Retinal pigment epithelial cell (primary cell): ENCODE measurements around the gene PER2.

Experiments used
- DNase-seq: peaks from one replicate; pipeline ENCODE4 v3.0.0-alpha.2; 2010; ENCODE audit warnings: low read depth
- H3K4me3 ChIP-seq: 2 replicates; pipeline ENCODE4 v1.5.1; 2011; ENCODE audit warnings: mild to moderate bottlenecking, low read length, control low read depth, moderate library complexity
- TF ChIP-seq, protein P1 (sequence below): conservative IDR thresholded peaks from 2 replicates; pipeline ENCODE4 v1.5.1; 2011; ENCODE audit warnings: low read depth, low read length, control low read depth, inconsistent platforms

The PER2 gene

DNA sequence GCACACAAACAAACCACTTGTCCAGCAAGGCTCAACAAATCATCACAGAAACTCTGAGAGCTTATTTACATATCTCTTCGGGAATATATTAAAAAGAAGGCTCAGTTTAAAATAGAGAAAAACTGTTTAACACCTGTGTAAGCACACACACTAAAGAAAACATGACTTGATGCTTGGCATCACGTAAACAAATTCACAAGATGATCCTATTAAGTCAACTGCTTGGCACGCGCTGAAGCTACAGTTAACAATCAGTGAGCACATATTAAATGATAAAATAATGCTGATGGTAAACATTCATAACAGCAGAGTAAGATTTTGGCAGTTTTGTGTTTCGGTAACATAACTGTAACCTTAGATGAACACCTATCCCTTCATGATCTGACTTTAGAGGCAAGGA is 44.3 kb downstream of the PER2 start:
- H3K4me3 ChIP-seq: no peak overlapping the region
- DNase-seq: no peak
- TF ChIP-seq, protein P1, sequence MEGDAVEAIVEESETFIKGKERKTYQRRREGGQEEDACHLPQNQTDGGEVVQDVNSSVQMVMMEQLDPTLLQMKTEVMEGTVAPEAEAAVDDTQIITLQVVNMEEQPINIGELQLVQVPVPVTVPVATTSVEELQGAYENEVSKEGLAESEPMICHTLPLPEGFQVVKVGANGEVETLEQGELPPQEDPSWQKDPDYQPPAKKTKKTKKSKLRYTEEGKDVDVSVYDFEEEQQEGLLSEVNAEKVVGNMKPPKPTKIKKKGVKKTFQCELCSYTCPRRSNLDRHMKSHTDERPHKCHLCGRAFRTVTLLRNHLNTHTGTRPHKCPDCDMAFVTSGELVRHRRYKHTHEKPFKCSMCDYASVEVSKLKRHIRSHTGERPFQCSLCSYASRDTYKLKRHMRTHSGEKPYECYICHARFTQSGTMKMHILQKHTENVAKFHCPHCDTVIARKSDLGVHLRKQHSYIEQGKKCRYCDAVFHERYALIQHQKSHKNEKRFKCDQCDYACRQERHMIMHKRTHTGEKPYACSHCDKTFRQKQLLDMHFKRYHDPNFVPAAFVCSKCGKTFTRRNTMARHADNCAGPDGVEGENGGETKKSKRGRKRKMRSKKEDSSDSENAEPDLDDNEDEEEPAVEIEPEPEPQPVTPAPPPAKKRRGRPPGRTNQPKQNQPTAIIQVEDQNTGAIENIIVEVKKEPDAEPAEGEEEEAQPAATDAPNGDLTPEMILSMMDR: no peak

DNA sequence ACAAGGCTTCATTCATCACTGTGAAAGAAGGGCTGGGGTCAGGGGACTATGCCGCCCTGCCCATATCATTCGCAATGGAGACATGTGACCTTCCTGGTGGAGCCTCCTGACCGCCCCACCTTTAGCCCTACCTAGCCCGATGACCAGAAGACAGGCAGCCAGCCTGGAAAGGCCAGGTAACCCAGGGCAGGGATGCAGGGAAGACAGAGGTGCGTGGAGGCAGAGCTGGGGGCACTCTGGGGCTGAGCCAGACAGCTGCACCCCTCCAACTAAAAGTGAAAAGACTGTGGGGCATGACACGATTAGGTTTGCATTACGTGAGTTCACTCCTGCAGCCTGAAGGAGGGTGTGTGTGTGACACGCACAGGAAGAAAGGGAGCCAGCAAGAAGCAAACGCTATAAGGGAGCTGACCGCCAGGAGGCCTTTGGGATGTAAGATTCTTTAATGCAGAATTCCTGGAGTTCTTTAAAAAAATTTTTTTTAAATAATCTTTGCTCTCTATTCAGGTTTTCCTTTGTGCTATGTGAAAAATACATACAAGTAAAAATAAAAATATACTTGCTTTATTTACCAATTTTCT is 44.8 kb downstream of the PER2 start:
- H3K4me3 ChIP-seq: no peak overlapping the region
- no peak for DNase-seq

DNA sequence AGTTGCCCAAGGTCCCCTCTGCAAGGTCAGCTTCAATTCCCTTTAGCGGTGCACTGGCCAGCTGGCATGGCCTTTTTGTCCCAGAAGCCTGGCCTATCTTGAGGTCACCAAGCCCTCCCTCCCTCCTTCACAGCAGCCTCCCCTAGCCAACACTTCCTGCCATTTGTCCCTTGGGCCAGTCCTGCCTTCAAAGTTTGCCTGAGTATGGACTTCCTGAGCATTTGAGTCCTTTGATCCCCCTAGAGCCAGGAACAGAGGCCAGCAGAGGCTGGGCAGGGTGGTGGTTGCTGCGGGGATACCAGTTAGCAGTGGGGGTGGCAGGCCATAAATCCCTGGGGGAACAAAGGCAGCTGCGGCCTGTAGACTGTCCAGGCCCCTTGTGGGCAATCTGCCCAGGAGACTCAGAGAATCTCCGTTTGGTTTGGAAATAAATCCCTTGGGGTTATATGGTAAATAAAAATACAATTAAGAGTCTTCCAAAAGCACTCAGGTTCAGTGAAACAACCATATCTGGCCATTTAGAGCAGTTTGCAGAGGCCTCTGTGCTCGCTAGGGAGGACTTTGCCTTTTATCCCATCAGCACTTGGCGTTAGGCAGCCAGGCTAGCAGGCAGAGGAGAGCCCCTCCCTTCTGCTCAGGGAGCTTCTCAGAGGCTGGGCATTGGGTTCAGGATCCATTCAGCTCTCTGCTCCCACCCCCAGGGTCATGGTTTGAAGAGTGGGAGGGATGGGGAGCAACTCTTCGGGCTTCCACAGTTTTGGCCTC is 45.5 kb downstream of the PER2 start:
- no peak for DNase-seq
- no peak overlapping the region for H3K4me3 ChIP-seq
- TF ChIP-seq, protein P1: no peak

More for the DNA sequence above, 44.8 kb downstream of the PER2 start:
- TF ChIP-seq, protein P1: peak; percentile 18

DNA sequence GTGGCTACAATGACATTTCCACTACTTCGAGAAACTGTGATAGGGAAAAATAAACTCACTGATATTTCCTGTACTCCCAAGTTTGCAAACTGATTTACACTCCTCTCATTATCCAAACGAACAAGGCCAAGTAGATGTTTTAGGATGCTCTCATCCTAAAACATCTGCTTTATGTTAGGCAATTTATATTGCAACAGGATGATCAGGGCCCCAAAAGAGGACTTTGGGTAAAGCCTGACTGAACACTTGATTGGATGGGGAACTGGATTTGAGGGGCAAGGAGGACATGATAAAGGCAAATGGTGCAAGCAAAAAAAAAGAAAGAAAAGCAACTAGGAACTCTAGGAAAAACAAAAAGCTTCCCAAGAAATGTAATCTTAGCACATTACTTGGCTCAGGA is 46.4 kb downstream of the PER2 start:
- no peak overlapping the region for H3K4me3 ChIP-seq
- DNase-seq: no peak
- TF ChIP-seq, protein P1: no peak

DNA sequence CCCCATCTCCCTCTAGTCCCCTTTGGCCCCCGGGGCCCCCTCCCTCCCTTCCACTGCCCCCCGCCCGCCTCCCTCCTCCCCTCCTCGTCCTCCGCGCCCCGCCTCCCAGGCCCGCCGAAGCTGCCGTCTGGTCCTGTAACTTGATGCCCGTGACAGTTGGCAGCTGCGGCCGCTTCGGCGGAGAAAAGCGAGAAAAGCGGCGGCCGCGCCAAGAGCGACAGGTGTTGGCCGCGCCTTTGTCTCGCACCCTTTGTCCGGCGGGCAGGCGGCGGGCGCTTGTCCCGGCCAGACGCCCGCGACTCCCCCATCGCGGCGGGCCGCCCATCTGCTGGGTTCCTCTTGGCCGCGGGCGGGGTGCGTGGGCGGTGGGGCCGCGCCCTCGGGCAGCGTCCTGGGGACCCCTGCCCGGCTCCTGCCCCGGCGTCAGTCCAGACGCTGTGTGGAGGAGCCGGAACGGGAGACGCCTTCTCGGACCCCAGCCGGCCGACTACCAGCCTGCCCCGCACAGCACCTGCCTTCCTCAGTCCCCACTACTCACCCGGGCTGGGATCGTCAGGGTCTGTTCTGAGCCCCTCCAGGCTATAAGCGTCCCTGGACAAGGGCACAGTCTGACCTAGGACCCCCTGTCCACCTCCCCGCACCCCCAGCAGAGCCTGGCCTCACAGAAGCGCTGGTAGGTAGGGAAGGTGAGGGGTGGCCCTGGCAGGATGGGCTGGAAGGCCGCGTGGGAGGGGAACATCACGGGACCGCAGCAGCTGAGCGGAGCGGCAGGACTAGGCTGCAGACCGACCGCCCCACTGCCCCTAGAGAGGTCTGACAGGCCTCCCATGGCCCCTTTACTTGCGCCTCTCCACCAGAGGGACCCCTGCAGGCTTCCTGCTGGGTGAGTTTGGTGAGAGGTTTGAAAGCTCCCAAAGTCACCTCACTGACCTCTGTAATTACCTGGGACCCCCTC is 47.4 kb downstream of the PER2 start:
- H3K4me3 ChIP-seq: no peak overlapping the region
- TF ChIP-seq, protein P1: peak; percentile 18
- no peak for DNase-seq

DNA sequence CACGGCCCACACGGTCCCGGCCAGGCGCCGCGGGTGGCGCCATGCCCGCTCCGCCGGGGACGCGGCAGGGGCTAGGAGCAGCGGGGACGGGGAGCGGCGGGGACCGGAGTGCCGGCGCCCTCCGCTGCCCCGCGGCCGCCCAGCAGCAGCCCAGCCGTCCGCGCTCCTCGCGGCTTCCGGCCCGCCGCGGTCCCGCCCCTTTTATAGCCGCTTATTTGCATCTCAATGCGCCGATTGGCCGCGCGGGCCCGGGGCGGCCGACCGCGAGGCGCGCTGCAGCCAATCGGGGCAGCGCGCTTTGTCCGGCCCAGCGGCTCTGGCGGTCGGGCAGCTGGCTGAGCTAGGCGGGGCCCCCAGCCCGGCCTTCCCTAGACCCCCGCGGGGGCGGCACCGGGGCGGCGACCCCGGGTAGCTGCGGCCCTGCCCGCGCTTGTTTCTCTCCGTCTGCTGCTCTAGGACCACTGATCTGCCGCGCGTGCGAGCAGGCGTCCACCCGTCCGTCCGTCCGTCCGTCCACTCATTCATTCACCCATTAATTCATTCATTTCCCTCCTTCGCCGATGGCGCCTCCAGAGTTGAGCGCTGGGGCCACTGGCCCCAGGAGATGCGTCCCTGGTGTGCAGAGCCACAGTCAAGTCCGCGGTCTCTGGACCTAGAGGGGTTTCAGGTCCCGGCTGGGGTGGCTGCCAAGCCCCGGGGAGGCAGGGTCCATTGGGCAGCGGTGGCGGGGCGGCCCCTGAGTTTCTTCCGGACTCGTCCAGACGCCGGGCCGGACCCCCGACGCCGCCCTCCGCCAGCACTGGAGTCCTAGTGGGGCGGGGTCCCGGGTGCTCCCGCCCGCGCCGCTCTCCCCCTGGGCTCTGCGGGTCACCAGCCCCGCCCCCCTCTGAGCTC is 48.3 kb downstream of the PER2 start, which contains the start of gene HES6:
Gene HES6 (minus strand): TSS at position 176 of the 894 bp plus-strand sequence. CDS start 133 bp downstream, at position 43.
- TF ChIP-seq, protein P1: no peak
- peak; percentile 41 for DNase-seq

More for the DNA sequence above, 48.3 kb downstream of the PER2 start, which contains the start of gene HES6:
- H3K4me3 ChIP-seq: peak within 1 kb of the TSS; percentile 43
